ENCODE data around the gene REM2. TPM values are rescaled to one million over a fixed set of nuclear protein-coding genes. Genes with fewer than 3 reads are reported as not detected.
"Not testable (repeated sequence)": the region's sequence is repeated elsewhere in the genome, so short reads cannot be mapped to it uniquely, and the experiment has no call there.

Gene REM2
- total RNA-seq, 1 donor from 2014 or later = 1.9 TPM

DNA sequence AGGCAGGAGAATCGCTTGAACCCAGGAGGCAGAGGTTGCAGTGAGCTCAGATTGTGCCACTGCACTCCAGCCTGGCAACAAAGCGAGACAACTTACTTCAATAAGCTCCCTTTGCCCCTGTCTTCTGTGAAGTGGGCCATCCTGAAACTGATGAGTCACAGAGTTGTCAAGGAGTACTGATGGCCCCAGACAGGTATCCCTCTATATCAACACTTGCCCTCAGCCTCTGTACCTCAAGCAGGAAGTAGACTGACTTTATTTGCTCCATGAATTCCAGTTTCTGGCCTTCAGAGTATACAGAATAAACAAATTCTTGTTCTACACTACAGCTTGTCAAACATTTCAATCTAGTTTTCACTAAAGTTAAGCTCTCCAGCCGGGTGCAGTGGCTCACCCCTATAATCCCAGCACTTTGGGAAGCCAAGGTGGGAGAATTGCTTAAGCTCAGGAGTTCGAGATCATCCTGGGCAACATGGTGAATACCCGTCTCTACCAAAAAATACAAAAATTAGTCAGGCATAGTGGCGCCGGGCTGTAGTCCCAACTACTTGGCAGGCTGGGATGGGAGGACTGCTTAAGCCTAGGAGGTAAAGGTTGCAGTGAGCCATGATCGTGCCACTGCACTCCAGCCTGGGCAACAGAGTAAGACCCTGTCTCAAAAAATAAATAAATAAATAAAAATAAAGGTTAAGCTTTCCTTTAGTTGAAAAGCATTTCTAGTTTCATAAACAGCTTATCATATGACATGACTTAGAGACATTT is 27.9 kb upstream of the REM2 start:
- DNase-seq (ENCODE audit: low spot score in 2 of 2) = no peak
- H3K9me3 ChIP-seq = no peaks in the 10 kb centered on the region
- intact Hi-C loops (cut with DNase I) = loop anchor here (10.0 kb wide), 1 partner anchor 90 kb away; the partner anchor contains the start of gene OXA1L
- H3K36me3 ChIP-seq = no peaks in the 10 kb centered on the region
- TF ChIP-seq, protein P1, sequence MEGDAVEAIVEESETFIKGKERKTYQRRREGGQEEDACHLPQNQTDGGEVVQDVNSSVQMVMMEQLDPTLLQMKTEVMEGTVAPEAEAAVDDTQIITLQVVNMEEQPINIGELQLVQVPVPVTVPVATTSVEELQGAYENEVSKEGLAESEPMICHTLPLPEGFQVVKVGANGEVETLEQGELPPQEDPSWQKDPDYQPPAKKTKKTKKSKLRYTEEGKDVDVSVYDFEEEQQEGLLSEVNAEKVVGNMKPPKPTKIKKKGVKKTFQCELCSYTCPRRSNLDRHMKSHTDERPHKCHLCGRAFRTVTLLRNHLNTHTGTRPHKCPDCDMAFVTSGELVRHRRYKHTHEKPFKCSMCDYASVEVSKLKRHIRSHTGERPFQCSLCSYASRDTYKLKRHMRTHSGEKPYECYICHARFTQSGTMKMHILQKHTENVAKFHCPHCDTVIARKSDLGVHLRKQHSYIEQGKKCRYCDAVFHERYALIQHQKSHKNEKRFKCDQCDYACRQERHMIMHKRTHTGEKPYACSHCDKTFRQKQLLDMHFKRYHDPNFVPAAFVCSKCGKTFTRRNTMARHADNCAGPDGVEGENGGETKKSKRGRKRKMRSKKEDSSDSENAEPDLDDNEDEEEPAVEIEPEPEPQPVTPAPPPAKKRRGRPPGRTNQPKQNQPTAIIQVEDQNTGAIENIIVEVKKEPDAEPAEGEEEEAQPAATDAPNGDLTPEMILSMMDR (IDR thresholded peaks at IDR 0.05) = no peak
- no peak overlapping the region for H3K4me3 ChIP-seq
- no peak overlapping the region for H3K27ac ChIP-seq
- no peaks in the 10 kb centered on the region for H3K27me3 ChIP-seq
- peaks cover 22 to 23% of the 10 kb centered on the region in 2 donors for H3K4me1 ChIP-seq

DNA sequence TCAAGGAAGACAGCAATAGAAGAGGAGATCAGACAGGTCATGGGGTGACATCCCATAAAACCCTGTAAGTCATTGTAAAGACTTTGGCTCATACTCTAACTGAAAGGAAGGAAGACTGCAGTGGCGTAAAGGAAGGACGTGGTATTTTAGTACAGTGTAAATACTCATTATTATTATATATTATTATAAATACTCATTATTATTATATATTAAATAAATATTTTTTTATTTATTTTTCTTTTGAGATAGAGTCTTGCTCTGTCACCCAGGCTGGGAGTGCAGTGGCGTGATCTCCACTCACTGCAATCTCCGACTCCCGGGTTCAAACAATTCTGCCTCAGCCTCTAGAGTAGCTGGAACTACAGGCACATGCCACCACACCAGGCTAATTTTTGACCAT is 26.6 kb upstream of the REM2 start:
- TF ChIP-seq, protein P1 (IDR thresholded peaks at IDR 0.05) = no peak
- DNase-seq (ENCODE audit: low spot score in 2 of 2) = no peak
- no peak overlapping the region for H3K4me3 ChIP-seq
- no peaks in the 10 kb centered on the region for H3K27me3 ChIP-seq
- H3K9me3 ChIP-seq = no peaks in the 10 kb centered on the region
- H3K4me1 ChIP-seq = peaks cover 11 to 12% of the 10 kb centered on the region in 2 donors
- no peaks in the 10 kb centered on the region for H3K36me3 ChIP-seq
- no peak overlapping the region for H3K27ac ChIP-seq
- intact Hi-C loops (cut with DNase I) = loop anchor here (10.0 kb wide), 1 partner anchor 92 kb away; the partner anchor contains the start of gene OXA1L

DNA sequence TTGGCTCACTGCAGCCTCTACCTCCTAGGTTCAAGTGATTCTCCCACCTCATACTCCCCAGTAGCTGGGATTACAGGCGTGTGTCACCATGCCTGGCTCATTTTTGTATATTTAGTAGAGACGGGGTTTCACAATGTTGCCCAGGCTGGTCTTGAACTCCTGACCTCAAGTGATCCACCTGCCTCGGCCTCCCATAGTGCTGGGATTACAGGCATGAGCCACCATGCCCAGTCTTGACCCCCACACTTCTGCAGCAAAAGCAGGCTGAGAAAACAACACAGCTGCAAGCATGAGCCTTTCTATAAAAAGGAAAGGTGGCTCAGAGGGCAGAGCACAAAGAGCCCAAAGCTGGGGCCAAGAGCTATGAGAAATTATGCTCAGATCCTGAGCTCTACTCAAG is 22.6 kb upstream of the REM2 start:
- H3K9me3 ChIP-seq; intact Hi-C loops (cut with DNase I); DNase-seq (ENCODE audit: low spot score in 2 of 2); H3K27ac ChIP-seq; H3K4me1 ChIP-seq; H3K36me3 ChIP-seq; H3K4me3 ChIP-seq; H3K27me3 ChIP-seq: not testable (repeated sequence)

DNA sequence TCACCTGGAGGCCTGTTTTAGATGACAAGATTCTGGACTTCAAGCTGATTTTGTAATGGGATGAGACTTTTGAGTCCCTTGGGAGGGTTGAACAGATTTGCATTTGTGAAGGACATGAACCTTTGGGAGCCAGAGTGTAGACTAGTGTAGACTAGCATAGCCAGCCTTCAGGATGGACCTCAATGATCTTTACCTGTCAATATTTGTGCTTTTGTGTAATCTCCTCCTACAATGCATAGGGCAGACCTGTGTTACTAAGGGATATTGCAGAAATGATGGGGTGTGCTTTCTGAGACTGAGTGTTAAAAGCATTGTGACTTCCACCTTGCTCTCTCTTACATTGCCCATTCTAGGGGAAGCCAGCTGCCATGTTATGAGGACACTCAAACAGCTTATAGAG is 21.4 kb upstream of the REM2 start:
- no peaks in the 10 kb centered on the region for H3K9me3 ChIP-seq
- no peaks in the 10 kb centered on the region for H3K4me1 ChIP-seq
- no peak overlapping the region for H3K27ac ChIP-seq
- H3K27me3 ChIP-seq = no peaks in the 10 kb centered on the region
- intact Hi-C loops (cut with DNase I) = no loop called here
- H3K36me3 ChIP-seq = no peaks in the 10 kb centered on the region
- H3K4me3 ChIP-seq = no peak overlapping the region
- DNase-seq (ENCODE audit: low spot score in 2 of 2) = no peak
- TF ChIP-seq, protein P1 (IDR thresholded peaks at IDR 0.05) = no peak

DNA sequence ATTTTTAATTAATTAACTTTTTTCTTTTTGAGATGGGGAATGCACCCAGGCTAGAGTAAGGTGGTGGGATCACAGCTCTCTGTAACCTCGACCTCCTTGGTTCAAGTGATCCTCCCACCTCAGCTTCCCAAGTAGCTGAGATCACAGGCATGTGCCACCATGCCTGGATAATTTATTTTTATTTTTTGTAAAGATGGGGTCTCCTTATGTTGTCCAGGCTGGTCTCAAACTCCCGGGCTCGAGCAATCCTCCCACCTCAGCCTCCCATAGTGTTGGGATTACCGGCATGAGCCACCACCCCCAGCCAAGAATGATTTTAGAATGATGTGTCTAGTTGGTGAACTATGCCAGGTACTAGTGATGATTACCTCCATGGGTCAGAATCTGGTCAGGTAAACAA is 18.0 kb upstream of the REM2 start:
- H3K4me3 ChIP-seq = no peak overlapping the region
- TF ChIP-seq, protein P1 (IDR thresholded peaks at IDR 0.05) = no peak
- intact Hi-C loops (cut with DNase I) = no loop called here
- H3K27ac ChIP-seq = no peak overlapping the region
- no peaks in the 10 kb centered on the region for H3K36me3 ChIP-seq
- no peaks in the 10 kb centered on the region for H3K27me3 ChIP-seq
- H3K4me1 ChIP-seq = peaks cover 0 to under 1% of the 10 kb centered on the region in 2 donors
- H3K9me3 ChIP-seq = no peaks in the 10 kb centered on the region
- no peak for DNase-seq (ENCODE audit: low spot score in 2 of 2)
